Neutrophil (primary cell): Measurements from ENCODE around the gene WNK1.
"Not testable (repeated sequence)": the region's sequence is repeated elsewhere in the genome, so short reads cannot be mapped to it uniquely, and the experiment has no call there.

Experiments used
- H3K27ac ChIP-seq: fragments of 200-600 bp; sonication (generic); 2 replicates; pipeline ENCODE4 v1.5.1; 2016; ENCODE audit warnings: mild to moderate bottlenecking, moderate library complexity
- H3K27me3 ChIP-seq: fragments of 200-600 bp; sonication (generic); 2 replicates; pipeline ENCODE4 v1.6.0; 2016; ENCODE audit warnings: mild to moderate bottlenecking
- H3K36me3 ChIP-seq: fragments of 200-600 bp; sonication (generic); 2 replicates; pipeline ENCODE4 v1.5.1; 2017
- H3K4me1 ChIP-seq, 2 experiments: fragments of 200-600 bp in 1 of 2; sonication (generic) in 1 of 2; 1 replicate in 1 of 2; 2 replicates in 1 of 2; pipeline versions ENCODE4 v1.5.1 to v1.6.1; 2013 to 2016; ENCODE audit warnings: low read depth in 1 of 2, low read length in 1 of 2, mild to moderate bottlenecking in 1 of 2, moderate library complexity in 1 of 2; ENCODE audit not compliant: control insufficient read depth in 1 of 2, insufficient read depth in 1 of 2
- H3K4me3 ChIP-seq, 2 experiments: fragments of 200-600 bp in 1 of 2; sonication (generic) in 1 of 2; 1 replicate in 1 of 2; 2 replicates in 1 of 2; pipeline ENCODE4 v1.5.1; 2013 to 2016; ENCODE audit warnings: low read depth in 1 of 2, low read length in 1 of 2, mild to moderate bottlenecking in 1 of 2, moderate library complexity in 1 of 2
- H3K9me3 ChIP-seq: fragments of 200-600 bp; sonication (generic); 2 replicates; pipeline ENCODE4 v1.5.1; 2016
- CTCF ChIP-seq: fragments of 200-600 bp; sonication (generic); IDR thresholded peaks from 2 replicates; pipeline ENCODE4 v1.5.1; 2016; ENCODE audit warnings: antibody characterized with exemption

The WNK1 gene

GRCh38 chr12:920676-921075 is 168.3 kb downstream of the WNK1 start:
- H3K27me3 ChIP-seq: no peaks in the 10 kb centered on the region
- H3K9me3 ChIP-seq: no peaks in the 10 kb centered on the region
- H3K4me3 ChIP-seq: no peak overlapping the region
- TF ChIP-seq CTCF: no peak
- no peaks in the 10 kb centered on the region for H3K4me1 ChIP-seq
- peaks cover 34% of the 10 kb centered on the region for H3K36me3 ChIP-seq
- no peak overlapping the region for H3K27ac ChIP-seq

DNA sequence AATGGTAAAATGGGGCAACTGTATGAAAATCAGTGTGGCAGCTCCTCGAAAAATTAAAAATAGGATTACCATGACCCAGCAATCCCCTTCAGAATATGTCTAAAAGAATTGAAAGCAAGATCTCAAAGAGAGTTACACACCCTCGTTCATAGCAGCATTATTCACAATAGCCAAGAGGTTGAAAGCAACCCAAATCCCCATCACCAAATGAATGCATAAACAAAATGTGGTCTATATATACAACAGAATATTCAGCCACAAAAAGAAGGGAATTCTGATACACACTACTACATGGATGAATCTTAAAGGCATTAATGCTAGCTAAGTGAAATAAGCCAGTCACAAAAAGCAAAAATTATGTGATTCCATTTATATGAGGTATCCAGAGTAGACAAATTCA is 169.9 kb downstream of the WNK1 start:
- H3K4me1 ChIP-seq: no peaks in the 10 kb centered on the region
- no peak overlapping the region for H3K4me3 ChIP-seq
- H3K27ac ChIP-seq: no peak overlapping the region
- peaks cover 37% of the 10 kb centered on the region for H3K36me3 ChIP-seq
- no peaks in the 10 kb centered on the region for H3K9me3 ChIP-seq
- H3K27me3 ChIP-seq: no peaks in the 10 kb centered on the region
- TF ChIP-seq CTCF: no peak

DNA sequence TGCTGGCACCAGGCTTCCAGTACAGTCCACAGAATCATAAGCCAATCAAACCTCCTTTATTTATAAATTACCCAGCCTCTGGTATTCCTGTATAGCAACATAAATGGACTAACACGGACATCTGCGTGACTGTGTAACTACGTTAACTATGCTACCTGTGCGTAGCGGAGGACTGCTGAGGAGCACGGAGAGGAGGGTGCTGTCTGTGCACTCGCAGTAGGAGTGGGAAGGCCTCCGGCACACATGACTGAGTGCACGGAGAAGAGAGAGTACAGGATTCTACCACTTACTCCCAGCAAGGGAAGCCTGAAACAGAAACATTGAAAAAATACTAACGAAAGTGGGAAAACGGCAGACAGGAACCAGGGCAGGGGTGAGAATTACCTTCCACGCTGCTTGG is 174.3 kb downstream of the WNK1 start:
- Histone ChIP-seq H3K27ac (no peak overlapping the region), H3K9me3 (no peaks in the 10 kb centered on the region), H3K4me3 (no peak overlapping the region), H3K4me1 (no peaks in the 10 kb centered on the region), H3K36me3 (peaks cover 72% of the 10 kb centered on the region), H3K27me3 (no peaks in the 10 kb centered on the region)
- TF ChIP-seq CTCF: no peak

- Histone ChIP-seq H3K36me3 (peaks cover 59% of the 10 kb centered on the region), H3K4me3 (no peak overlapping the region), H3K27ac (no peak overlapping the region), H3K9me3 (no peaks in the 10 kb centered on the region), H3K4me1 (no peaks in the 10 kb centered on the region), H3K27me3 (no peaks in the 10 kb centered on the region)
- no peak for TF ChIP-seq CTCF
Measured at GRCh38 chr12:931060-931459, 178.7 kb downstream of the WNK1 start.

DNA sequence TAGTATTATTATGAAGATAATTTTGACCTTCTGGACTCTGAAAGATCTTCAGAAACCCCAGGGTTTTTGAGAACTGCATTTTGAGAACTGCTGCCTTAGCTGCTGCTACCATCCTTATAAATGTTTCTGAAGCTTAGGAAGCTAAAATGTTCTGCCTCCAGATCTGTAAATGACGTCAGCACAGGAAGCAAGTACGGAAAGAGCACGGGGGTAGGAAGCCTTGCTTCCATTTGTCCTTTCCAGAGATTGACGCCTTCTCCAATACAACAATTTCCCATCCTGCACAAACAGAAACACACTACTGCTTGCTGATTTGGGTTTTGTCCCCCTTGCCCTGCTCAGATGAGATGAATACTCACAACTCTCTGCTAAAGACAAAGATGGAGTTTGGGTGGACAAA is 179.2 kb downstream of the WNK1 start:
- Histone ChIP-seq H3K27me3 (no peaks in the 10 kb centered on the region), H3K4me1 (no peaks in the 10 kb centered on the region), H3K36me3 (peaks cover 54% of the 10 kb centered on the region), H3K4me3 (no peak overlapping the region), H3K27ac (no peak overlapping the region), H3K9me3 (no peaks in the 10 kb centered on the region)
- no peak for TF ChIP-seq CTCF

- not testable (repeated sequence) for H3K4me3 ChIP-seq, H3K27ac ChIP-seq, H3K27me3 ChIP-seq, H3K9me3 ChIP-seq, H3K4me1 ChIP-seq
- peaks cover 21% of the 10 kb centered on the region for H3K36me3 ChIP-seq
Measured at GRCh38 chr12:935891-936290, 183.5 kb downstream of the WNK1 start.
